Cardiac muscle cell (in vitro differentiated cells and primary cell): Measurements from ENCODE around the gene CYB5D1. TPM values are rescaled to one million over a fixed set of nuclear protein-coding genes. Genes with fewer than 3 reads are reported as not detected.

Experiments used
- DNase-seq, 2 donors: peaks; one replicate each; pipeline versions ENCODE4 v3.0.0 to v3.0.0-alpha.2; 2010 to 2017; ENCODE audit warnings: low read depth in 1 of 2, low spot score in 1 of 2
- H3K27ac ChIP-seq: fragments of 200-600 bp; sonication (generic); 2 replicates; pipeline ENCODE4 v1.5.1; 2016
- H3K27me3 ChIP-seq: fragments of 200-600 bp; sonication (generic); 2 replicates; pipeline ENCODE4 v1.6.0; 2016; ENCODE audit warnings: control low read depth
- H3K36me3 ChIP-seq: fragments of 200-600 bp; sonication (generic); 2 replicates; pipeline ENCODE4 v1.5.1; 2016; ENCODE audit warnings: control low read depth
- H3K4me1 ChIP-seq: fragments of 200-600 bp; sonication (generic); 2 replicates; pipeline ENCODE4 v1.8.1; 2017; ENCODE audit warnings: low read depth, mild to moderate bottlenecking, mixed run types
- H3K4me3 ChIP-seq: fragments of 200-600 bp; sonication (generic); 2 replicates; pipeline ENCODE4 v1.5.1; 2016; ENCODE audit warnings: mild to moderate bottlenecking
- H3K9me3 ChIP-seq: fragments of 200-600 bp; sonication (generic); 2 replicates; pipeline ENCODE4 v1.5.1; 2017; ENCODE audit warnings: low read depth, mild to moderate bottlenecking, control low read depth
- polyA plus RNA-seq: library from polyadenylated mRNA; unstranded; fragments of >200 nt; fragmentation: Nextera tagmentation; extraction: Ambion mirVana; gene quantifications from 2 replicates; pipeline ENCODE4 v1.2.1, GENCODE V29; 2016
- total RNA-seq: library from RNA; depleted of rRNA; stranded (reverse); fragments of >200 nt; gene quantifications from 2 replicates; pipeline ENCODE4 v1.2.3, GENCODE V29; 2016
- TF ChIP-seq, protein P1 (sequence below): IDR thresholded peaks from 2 replicates; pipeline ENCODE4 v1.5.1; 2012; ENCODE audit warnings: low read depth, mild to moderate bottlenecking, low read length

CYB5D1 gene
- total and polyA plus RNA-seq, 2 experiments from 2014 or later, result 13.7 to 14.0 TPM

DNA sequence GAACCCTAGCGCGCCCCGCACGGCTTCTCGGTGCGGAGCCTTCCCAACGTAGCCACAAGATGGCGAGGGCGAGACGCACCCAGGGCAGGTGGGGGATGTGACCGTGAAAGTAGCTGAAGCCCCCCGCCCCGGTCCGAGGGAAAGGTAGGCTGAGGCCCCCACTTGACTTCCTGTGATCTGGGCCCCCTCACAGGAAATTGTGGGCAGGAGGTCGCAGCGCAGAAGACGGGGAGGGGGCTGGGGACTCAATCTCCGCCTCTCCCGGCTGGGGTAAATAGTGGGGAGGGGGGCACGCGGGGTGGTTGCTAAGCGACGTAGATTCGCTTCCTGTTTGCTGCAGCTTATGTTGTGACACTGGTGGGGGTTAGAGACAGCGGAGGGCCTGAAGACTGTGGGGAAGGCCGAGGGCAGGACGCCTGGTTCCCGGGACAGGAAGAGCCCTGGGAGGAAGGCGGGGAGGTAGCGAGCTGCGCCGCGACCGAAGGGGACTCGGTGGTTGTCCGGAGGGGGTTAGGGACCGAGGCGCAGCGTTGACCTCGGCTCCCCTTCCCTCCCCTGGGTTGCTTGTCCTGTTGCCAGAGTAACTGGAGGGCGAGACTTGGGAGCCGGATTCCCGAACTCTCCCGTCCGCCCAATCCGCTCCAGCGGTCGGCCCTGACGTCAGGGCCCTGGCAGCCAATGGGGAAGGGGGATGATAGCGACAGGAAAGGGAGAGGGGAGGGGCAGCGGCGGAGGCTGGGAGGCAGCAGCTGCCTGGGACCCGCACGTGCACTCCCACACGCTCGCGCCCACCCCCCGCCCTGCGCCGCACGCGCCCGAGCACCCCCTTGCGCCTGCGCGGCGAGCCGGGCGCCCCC lies 22.6 kb upstream of the CYB5D1 start:
- peak; percentile 98 to 100 for DNase-seq
- H3K9me3 ChIP-seq, result no peaks in the 10 kb centered on the region
- H3K4me3 ChIP-seq, result peak overlapping the region; percentile 84
- TF ChIP-seq, protein P1, sequence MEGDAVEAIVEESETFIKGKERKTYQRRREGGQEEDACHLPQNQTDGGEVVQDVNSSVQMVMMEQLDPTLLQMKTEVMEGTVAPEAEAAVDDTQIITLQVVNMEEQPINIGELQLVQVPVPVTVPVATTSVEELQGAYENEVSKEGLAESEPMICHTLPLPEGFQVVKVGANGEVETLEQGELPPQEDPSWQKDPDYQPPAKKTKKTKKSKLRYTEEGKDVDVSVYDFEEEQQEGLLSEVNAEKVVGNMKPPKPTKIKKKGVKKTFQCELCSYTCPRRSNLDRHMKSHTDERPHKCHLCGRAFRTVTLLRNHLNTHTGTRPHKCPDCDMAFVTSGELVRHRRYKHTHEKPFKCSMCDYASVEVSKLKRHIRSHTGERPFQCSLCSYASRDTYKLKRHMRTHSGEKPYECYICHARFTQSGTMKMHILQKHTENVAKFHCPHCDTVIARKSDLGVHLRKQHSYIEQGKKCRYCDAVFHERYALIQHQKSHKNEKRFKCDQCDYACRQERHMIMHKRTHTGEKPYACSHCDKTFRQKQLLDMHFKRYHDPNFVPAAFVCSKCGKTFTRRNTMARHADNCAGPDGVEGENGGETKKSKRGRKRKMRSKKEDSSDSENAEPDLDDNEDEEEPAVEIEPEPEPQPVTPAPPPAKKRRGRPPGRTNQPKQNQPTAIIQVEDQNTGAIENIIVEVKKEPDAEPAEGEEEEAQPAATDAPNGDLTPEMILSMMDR, result peak; percentile 85
- H3K4me1 ChIP-seq, result peaks cover 16% of the 10 kb centered on the region
- H3K36me3 ChIP-seq, result no peaks in the 10 kb centered on the region
- peak overlapping the region; percentile 87 for H3K27ac ChIP-seq
- H3K27me3 ChIP-seq, result no peaks in the 10 kb centered on the region

DNA sequence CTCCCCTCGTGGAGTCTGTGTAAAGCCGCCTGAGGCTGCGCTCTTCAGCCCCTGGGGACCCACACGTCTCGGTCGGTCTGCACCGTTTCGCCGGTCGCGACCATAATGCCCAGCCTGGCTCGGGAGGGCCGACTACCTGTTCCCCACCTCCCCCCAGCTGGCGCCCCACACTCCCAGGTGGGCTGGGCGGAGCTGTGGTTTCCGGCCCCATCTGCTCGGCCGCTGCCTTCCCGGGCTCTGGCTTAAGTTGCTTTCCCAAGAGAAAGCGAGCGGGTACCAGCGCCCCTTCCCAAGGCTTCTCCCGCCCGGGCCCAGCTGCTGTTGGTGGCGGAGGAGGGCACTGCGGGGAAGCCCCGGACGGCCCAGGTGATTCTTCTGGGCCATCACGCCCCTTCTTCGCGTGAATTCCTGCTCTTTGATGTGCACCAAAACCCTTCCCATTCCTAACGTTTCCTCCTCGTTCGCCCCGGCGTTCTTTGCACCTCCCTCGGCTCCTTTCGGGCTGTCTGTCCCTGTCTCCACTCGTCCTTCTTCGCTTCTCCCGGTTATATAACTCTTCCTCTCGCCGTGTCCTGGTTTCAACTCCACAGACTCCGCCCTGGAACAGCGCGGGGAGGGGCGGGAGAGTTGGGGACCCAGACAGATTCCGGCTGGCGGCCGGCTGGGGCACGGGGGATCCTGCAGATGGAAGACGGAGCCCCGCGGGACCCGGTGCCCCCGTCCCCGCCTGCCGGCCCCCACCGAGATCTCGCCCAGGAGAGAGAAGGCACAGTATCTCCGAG lies 21.8 kb upstream of the CYB5D1 start:
- H3K4me1 ChIP-seq, result peaks cover 24% of the 10 kb centered on the region
- H3K4me3 ChIP-seq, result peak overlapping the region; percentile 84
- H3K9me3 ChIP-seq, result no peaks in the 10 kb centered on the region
- no peaks in the 10 kb centered on the region for H3K27me3 ChIP-seq
- peak overlapping the region; percentile 87 for H3K27ac ChIP-seq
- H3K36me3 ChIP-seq, result no peaks in the 10 kb centered on the region
- TF ChIP-seq, protein P1, result no peak
- no peak for DNase-seq

DNA sequence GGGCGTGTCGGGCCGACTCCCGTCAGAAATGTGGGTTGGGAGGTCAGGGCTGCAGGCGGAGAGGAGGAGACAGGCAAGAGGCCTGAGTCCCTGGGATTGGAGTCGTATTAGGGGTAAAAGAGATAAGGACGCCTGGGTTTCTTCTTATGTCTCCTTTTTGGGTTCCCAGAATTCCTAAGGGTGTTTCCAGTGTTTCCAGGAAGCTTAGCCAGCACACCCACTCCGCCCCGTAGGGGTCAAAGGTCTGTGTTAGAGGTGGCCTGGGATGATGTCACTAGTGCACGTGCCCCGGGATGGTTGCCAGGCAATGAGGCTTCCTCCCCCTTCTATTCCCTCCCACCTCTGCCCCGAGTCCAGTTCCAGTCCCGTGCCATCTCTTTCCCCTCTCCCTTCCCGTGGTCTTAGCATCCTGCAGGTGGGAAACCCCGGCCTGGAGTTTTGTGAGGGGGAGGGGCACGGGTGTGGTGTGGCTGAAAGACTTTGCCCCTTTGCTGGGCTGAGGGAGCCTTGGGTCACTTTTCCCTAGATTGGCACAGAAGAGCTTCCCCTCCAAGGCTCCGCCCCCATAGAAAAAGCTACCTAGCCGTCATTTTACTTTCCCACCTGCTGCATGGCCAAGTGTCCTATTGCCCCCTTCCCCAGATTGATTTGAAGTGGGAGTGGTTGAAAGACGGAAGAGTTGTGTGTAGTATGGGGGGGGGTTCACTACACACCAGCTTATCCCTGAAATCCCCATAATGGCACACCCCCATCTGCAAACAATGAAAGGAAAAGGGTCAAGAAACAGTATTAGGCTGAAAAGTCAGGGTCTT lies 21.0 kb upstream of the CYB5D1 start:
- no peaks in the 10 kb centered on the region for H3K27me3 ChIP-seq
- DNase-seq, result peak; percentile 96 to 99
- no peaks in the 10 kb centered on the region for H3K36me3 ChIP-seq
- H3K9me3 ChIP-seq, result no peaks in the 10 kb centered on the region
- TF ChIP-seq, protein P1, result no peak
- peak overlapping the region; percentile 87 for H3K27ac ChIP-seq
- peaks cover 29% of the 10 kb centered on the region for H3K4me1 ChIP-seq
- peak overlapping the region; percentile 84 for H3K4me3 ChIP-seq

DNA sequence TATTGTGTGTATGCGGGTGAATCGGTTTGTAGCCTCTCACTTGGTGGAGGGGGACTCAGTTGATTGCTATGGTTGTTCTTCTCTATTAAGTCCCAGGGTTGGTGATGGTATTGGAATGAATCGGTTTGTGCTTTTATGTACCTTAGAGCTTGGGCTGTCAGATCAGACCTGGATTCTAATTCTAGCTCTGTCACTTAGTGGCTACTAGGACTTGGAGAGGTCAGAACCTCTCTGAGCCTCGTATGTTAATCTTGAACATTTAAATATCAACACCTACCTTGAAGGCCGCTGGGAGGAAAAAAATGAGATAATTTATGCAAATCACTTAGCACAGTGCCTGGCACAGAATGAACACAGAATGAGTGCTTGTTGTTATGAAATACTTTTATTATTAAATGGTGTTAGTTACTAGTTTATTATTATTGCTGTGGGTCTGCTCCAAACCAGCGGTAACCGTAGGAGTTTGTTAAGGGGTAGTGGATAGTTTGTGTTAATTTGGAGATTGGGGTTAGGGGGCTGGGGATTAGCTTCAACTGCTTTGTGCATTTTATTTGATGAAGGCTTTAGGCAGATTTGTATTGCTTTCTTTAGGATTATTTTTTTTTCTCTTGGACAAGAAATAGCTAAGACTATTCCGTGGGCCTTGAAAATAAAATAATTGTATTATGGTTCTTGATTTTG lies 20.3 kb upstream of the CYB5D1 start:
- H3K4me1 ChIP-seq, result peaks cover 29% of the 10 kb centered on the region

More for the DNA sequence above, 20.3 kb upstream of the CYB5D1 start:
- DNase-seq, result peak in 1 of 2 donors; percentile 22
- TF ChIP-seq, protein P1, result no peak
- Histone ChIP-seq H3K36me3 (no peaks in the 10 kb centered on the region), H3K27me3 (no peaks in the 10 kb centered on the region), H3K27ac (peak overlapping the region; percentile 87), H3K9me3 (no peaks in the 10 kb centered on the region), H3K4me3 (peak overlapping the region; percentile 84)
